ENCODE measurements around the gene FBXO3.
"Not testable (repeated sequence)": the region's sequence is repeated elsewhere in the genome, so short reads cannot be mapped to it uniquely, and the experiment has no call there.

Gene FBXO3

GRCh38 chr11:33729072-33729664, 45.2 kb downstream of the FBXO3 start:
- H3K9me3 ChIP-seq; H3K4me3 ChIP-seq; H3K4me1 ChIP-seq; in situ Hi-C loops (cut with MboI; ENCODE audit: low sequenced_read_pairs); H3K27me3 ChIP-seq (ENCODE audit: low read depth); DNase-seq (ENCODE audit: low spot score in 2 of 2); H3K36me3 ChIP-seq (replicated peaks): not testable (repeated sequence)

- H3K4me1 ChIP-seq = not testable (repeated sequence)
Measured at GRCh38 chr11:33727539-33727938, 46.8 kb downstream of the FBXO3 start.

GRCh38 chr11:33725496-33725895, 48.8 kb downstream of the FBXO3 start:
- in situ Hi-C loops (cut with MboI; ENCODE audit: low sequenced_read_pairs) = no loop called here
- H3K36me3 ChIP-seq (replicated peaks) = peaks cover 9% of the 10 kb centered on the region
- no peak overlapping the region for H3K4me3 ChIP-seq
- no peak for DNase-seq (ENCODE audit: low spot score in 2 of 2)
- peaks cover 6% of the 10 kb centered on the region for H3K9me3 ChIP-seq
- no peaks in the 10 kb centered on the region for H3K27me3 ChIP-seq (ENCODE audit: low read depth)
- H3K4me1 ChIP-seq = no peaks in the 10 kb centered on the region

More at GRCh38 chr11:33727539-33727938, 46.8 kb downstream of the FBXO3 start:
- H3K27me3 ChIP-seq (ENCODE audit: low read depth); H3K9me3 ChIP-seq; H3K4me3 ChIP-seq; DNase-seq (ENCODE audit: low spot score in 2 of 2); H3K36me3 ChIP-seq (replicated peaks); in situ Hi-C loops (cut with MboI; ENCODE audit: low sequenced_read_pairs): not testable (repeated sequence)

- in situ Hi-C loops (cut with MboI; ENCODE audit: low sequenced_read_pairs) = no loop called here
- DNase-seq (ENCODE audit: low spot score in 2 of 2) = no peak
- Histone ChIP-seq H3K4me3 (no peak overlapping the region), H3K9me3 (peaks cover 6% of the 10 kb centered on the region), H3K36me3 (replicated peaks) (peaks cover 18% of the 10 kb centered on the region), H3K27me3 (ENCODE audit: low read depth) (no peaks in the 10 kb centered on the region), H3K4me1 (no peaks in the 10 kb centered on the region)
Measured at GRCh38 chr11:33724644-33725035, 49.7 kb downstream of the FBXO3 start.

GRCh38 chr11:33723238-33723881, 51.0 kb downstream of the FBXO3 start:
- in situ Hi-C loops (cut with MboI; ENCODE audit: low sequenced_read_pairs) = no loop called here
- no peaks in the 10 kb centered on the region for H3K27me3 ChIP-seq (ENCODE audit: low read depth)
- DNase-seq (ENCODE audit: low spot score in 2 of 2) = no peak
- H3K36me3 ChIP-seq (replicated peaks) = peaks cover 19% of the 10 kb centered on the region
- peaks cover 6% of the 10 kb centered on the region for H3K9me3 ChIP-seq
- H3K4me1 ChIP-seq = no peaks in the 10 kb centered on the region
- no peak overlapping the region for H3K4me3 ChIP-seq

GRCh38 chr11:33722590-33723234, 51.6 kb downstream of the FBXO3 start:
- Histone ChIP-seq H3K9me3 (no peaks in the 10 kb centered on the region), H3K27me3 (ENCODE audit: low read depth) (no peaks in the 10 kb centered on the region), H3K4me3 (no peak overlapping the region), H3K4me1 (no peaks in the 10 kb centered on the region), H3K36me3 (replicated peaks) (peaks cover 19% of the 10 kb centered on the region)
- DNase-seq (ENCODE audit: low spot score in 2 of 2) = no peak
- in situ Hi-C loops (cut with MboI; ENCODE audit: low sequenced_read_pairs) = no loop called here

- no peaks in the 10 kb centered on the region for H3K27me3 ChIP-seq (ENCODE audit: low read depth)
- in situ Hi-C loops (cut with MboI; ENCODE audit: low sequenced_read_pairs) = no loop called here
- no peak overlapping the region for H3K4me3 ChIP-seq
- no peak for DNase-seq (ENCODE audit: low spot score in 2 of 2)
- no peaks in the 10 kb centered on the region for H3K9me3 ChIP-seq
- peaks cover 21% of the 10 kb centered on the region for H3K36me3 ChIP-seq (replicated peaks)
- no peaks in the 10 kb centered on the region for H3K4me1 ChIP-seq
Measured at GRCh38 chr11:33721984-33722383, 52.3 kb downstream of the FBXO3 start.

- in situ Hi-C loops (cut with MboI; ENCODE audit: low sequenced_read_pairs) = no loop called here
- no peak for DNase-seq (ENCODE audit: low spot score in 2 of 2)
- H3K4me1 ChIP-seq = no peaks in the 10 kb centered on the region
- peaks cover 27% of the 10 kb centered on the region for H3K36me3 ChIP-seq (replicated peaks)
- no peaks in the 10 kb centered on the region for H3K9me3 ChIP-seq
- no peak overlapping the region for H3K4me3 ChIP-seq
- no peaks in the 10 kb centered on the region for H3K27me3 ChIP-seq (ENCODE audit: low read depth)
Measured at GRCh38 chr11:33721426-33721825, 52.9 kb downstream of the FBXO3 start.

- no peaks in the 10 kb centered on the region for H3K4me1 ChIP-seq
- no peaks in the 10 kb centered on the region for H3K27me3 ChIP-seq (ENCODE audit: low read depth)
- peaks cover 36% of the 10 kb centered on the region for H3K36me3 ChIP-seq (replicated peaks)
Measured at GRCh38 chr11:33719587-33719986, 54.7 kb downstream of the FBXO3 start.

GRCh38 chr11:33718440-33718839, 55.9 kb downstream of the FBXO3 start:
- Histone ChIP-seq H3K27me3 (ENCODE audit: low read depth) (no peaks in the 10 kb centered on the region), H3K36me3 (replicated peaks) (peaks cover 43% of the 10 kb centered on the region), H3K4me1 (no peaks in the 10 kb centered on the region), H3K9me3 (no peaks in the 10 kb centered on the region), H3K4me3 (no peak overlapping the region)
- in situ Hi-C loops (cut with MboI; ENCODE audit: low sequenced_read_pairs) = no loop called here
- DNase-seq (ENCODE audit: low spot score in 2 of 2) = no peak

More at GRCh38 chr11:33719587-33719986, 54.7 kb downstream of the FBXO3 start:
- DNase-seq (ENCODE audit: low spot score in 2 of 2) = no peak
- Histone ChIP-seq H3K9me3 (no peaks in the 10 kb centered on the region), H3K4me3 (no peak overlapping the region)
- in situ Hi-C loops (cut with MboI; ENCODE audit: low sequenced_read_pairs) = no loop called here

- H3K9me3 ChIP-seq = no peaks in the 10 kb centered on the region
- in situ Hi-C loops (cut with MboI; ENCODE audit: low sequenced_read_pairs) = no loop called here
- no peaks in the 10 kb centered on the region for H3K4me1 ChIP-seq
- H3K4me3 ChIP-seq = no peak overlapping the region
- H3K27me3 ChIP-seq (ENCODE audit: low read depth) = no peaks in the 10 kb centered on the region
- no peak for DNase-seq (ENCODE audit: low spot score in 2 of 2)
- peaks cover 48% of the 10 kb centered on the region for H3K36me3 ChIP-seq (replicated peaks)
Measured at GRCh38 chr11:33716243-33716642, 58.1 kb downstream of the FBXO3 start.

GRCh38 chr11:33713856-33714398, 60.4 kb downstream of the FBXO3 start:
- peaks cover 48% of the 10 kb centered on the region for H3K36me3 ChIP-seq (replicated peaks)
- H3K4me1 ChIP-seq = no peaks in the 10 kb centered on the region
- no peaks in the 10 kb centered on the region for H3K27me3 ChIP-seq (ENCODE audit: low read depth)
- DNase-seq (ENCODE audit: low spot score in 2 of 2) = no peak
- in situ Hi-C loops (cut with MboI; ENCODE audit: low sequenced_read_pairs) = no loop called here
- no peak overlapping the region for H3K4me3 ChIP-seq
- H3K9me3 ChIP-seq = no peaks in the 10 kb centered on the region

- Histone ChIP-seq H3K4me1 (no peaks in the 10 kb centered on the region), H3K4me3 (no peak overlapping the region), H3K36me3 (replicated peaks) (peaks cover 53% of the 10 kb centered on the region), H3K27me3 (ENCODE audit: low read depth) (no peaks in the 10 kb centered on the region), H3K9me3 (no peaks in the 10 kb centered on the region)
- no peak for DNase-seq (ENCODE audit: low spot score in 2 of 2)
- in situ Hi-C loops (cut with MboI; ENCODE audit: low sequenced_read_pairs) = no loop called here
Measured at GRCh38 chr11:33713151-33713855, 61.0 kb downstream of the FBXO3 start.

- Histone ChIP-seq H3K27me3 (ENCODE audit: low read depth) (no peaks in the 10 kb centered on the region), H3K4me1 (no peaks in the 10 kb centered on the region), H3K9me3 (no peaks in the 10 kb centered on the region), H3K36me3 (replicated peaks) (peaks cover 54% of the 10 kb centered on the region), H3K4me3 (no peak overlapping the region)
- in situ Hi-C loops (cut with MboI; ENCODE audit: low sequenced_read_pairs) = no loop called here
- no peak for DNase-seq (ENCODE audit: low spot score in 2 of 2)
Measured at GRCh38 chr11:33712436-33712835, 61.9 kb downstream of the FBXO3 start.
